ENCODE data around the gene EXOC7.

EXOC7 gene

GRCh38 chr17:76138896-76139752 lies 35.5 kb upstream of the EXOC7 start:
- no peak for DNase-seq (ENCODE audit: insufficient read length, low spot score)
- no peak for FAIRE-seq

GRCh38 chr17:76138234-76138895 lies 34.8 kb upstream of the EXOC7 start:
- FAIRE-seq (no peak), DNase-seq (ENCODE audit: insufficient read length, low spot score) (no peak)

- DNase-seq (ENCODE audit: insufficient read length, low spot score) (no peak), FAIRE-seq (no peak)
Measured at GRCh38 chr17:76137351-76138233, 34.0 kb upstream of the EXOC7 start.

GRCh38 chr17:76137001-76137350 lies 33.4 kb upstream of the EXOC7 start:
- FAIRE-seq = no peak
- DNase-seq (ENCODE audit: insufficient read length, low spot score) = no peak

- FAIRE-seq = no peak
- DNase-seq (ENCODE audit: insufficient read length, low spot score) = no peak
Measured at GRCh38 chr17:76136276-76137000, 32.9 kb upstream of the EXOC7 start.

GRCh38 chr17:76135810-76136188 lies 32.2 kb upstream of the EXOC7 start:
- FAIRE-seq (no peak), DNase-seq (ENCODE audit: insufficient read length, low spot score) (no peak)

- DNase-seq (ENCODE audit: insufficient read length, low spot score) (no peak), FAIRE-seq (no peak)
Measured at GRCh38 chr17:76134911-76135809, 31.6 kb upstream of the EXOC7 start.

GRCh38 chr17:76132574-76133338 lies 29.2 kb upstream of the EXOC7 start:
- DNase-seq (ENCODE audit: insufficient read length, low spot score) (no peak), FAIRE-seq (no peak)

- no peak for DNase-seq (ENCODE audit: insufficient read length, low spot score)
- no peak for FAIRE-seq
Measured at GRCh38 chr17:76131692-76132573, 28.3 kb upstream of the EXOC7 start.

- FAIRE-seq (no peak), DNase-seq (ENCODE audit: insufficient read length, low spot score) (no peak)
Measured at GRCh38 chr17:76131051-76131691, 27.6 kb upstream of the EXOC7 start.

GRCh38 chr17:76130473-76130872 lies 26.9 kb upstream of the EXOC7 start:
- DNase-seq (ENCODE audit: insufficient read length, low spot score) (no peak), FAIRE-seq (no peak)

- no peak for DNase-seq (ENCODE audit: insufficient read length, low spot score)
- FAIRE-seq = peak; percentile 44
Measured at GRCh38 chr17:76125922-76126321, 22.3 kb upstream of the EXOC7 start.

- DNase-seq (ENCODE audit: insufficient read length, low spot score) (no peak), FAIRE-seq (no peak)
Measured at GRCh38 chr17:76125391-76125675, 21.7 kb upstream of the EXOC7 start.

- FAIRE-seq (no peak), DNase-seq (ENCODE audit: insufficient read length, low spot score) (no peak)
Measured at GRCh38 chr17:76124582-76125390, 21.2 kb upstream of the EXOC7 start.

GRCh38 chr17:76123749-76124581 lies 20.4 kb upstream of the EXOC7 start:
- DNase-seq (ENCODE audit: insufficient read length, low spot score) (no peak), FAIRE-seq (no peak)

- FAIRE-seq (no peak), DNase-seq (ENCODE audit: insufficient read length, low spot score) (no peak)
Measured at GRCh38 chr17:76123191-76123499, 19.6 kb upstream of the EXOC7 start.

Measured in GM19239 (cell line).